Esophagus squamous epithelium (tissue), 4 donors: ENCODE data around the gene MPZL1.

Experiments
- POLR2A ChIP-seq, 4 donors: fragments of 450-650 bp; IDR thresholded peaks; one replicate each; pipeline ENCODE4 v1.6.1; 2017; ENCODE audit warnings: antibody characterized with exemption in 4 of 4, mild to moderate bottlenecking in 4 of 4, moderate library complexity in 3 of 4
- TF ChIP-seq, protein P1 (sequence below), 6 experiments: fragments of 450-650 bp in 4 of 6; fragments of 200-600 bp in 2 of 6; sonication (generic) in 2 of 6; IDR thresholded peaks; one replicate each; pipeline ENCODE4 v1.5.1; 2016 to 2019; ENCODE audit warnings: antibody characterized with exemption in 6 of 6, mild to moderate bottlenecking in 4 of 6, moderate library complexity in 4 of 6

DNA sequence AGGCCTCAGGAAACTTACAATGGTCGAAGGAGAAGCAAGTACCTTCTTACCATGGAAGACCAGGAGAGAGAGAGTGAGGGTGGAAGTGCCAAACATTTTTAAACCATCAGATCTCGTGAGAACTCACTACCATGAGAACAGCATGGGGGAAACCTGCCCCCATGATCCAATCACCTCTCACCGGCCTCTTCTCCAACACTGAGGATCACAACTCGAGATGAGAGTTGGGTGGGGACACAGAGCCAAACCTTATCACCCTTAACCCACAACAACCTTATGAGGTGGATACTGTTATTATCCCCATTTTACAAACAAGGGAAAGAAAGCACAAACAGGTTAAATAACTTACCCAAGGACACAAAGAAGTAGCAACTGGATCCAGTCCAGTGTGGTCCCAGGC lies 80.5 kb downstream of the MPZL1 start:
- TF ChIP-seq, protein P1, sequence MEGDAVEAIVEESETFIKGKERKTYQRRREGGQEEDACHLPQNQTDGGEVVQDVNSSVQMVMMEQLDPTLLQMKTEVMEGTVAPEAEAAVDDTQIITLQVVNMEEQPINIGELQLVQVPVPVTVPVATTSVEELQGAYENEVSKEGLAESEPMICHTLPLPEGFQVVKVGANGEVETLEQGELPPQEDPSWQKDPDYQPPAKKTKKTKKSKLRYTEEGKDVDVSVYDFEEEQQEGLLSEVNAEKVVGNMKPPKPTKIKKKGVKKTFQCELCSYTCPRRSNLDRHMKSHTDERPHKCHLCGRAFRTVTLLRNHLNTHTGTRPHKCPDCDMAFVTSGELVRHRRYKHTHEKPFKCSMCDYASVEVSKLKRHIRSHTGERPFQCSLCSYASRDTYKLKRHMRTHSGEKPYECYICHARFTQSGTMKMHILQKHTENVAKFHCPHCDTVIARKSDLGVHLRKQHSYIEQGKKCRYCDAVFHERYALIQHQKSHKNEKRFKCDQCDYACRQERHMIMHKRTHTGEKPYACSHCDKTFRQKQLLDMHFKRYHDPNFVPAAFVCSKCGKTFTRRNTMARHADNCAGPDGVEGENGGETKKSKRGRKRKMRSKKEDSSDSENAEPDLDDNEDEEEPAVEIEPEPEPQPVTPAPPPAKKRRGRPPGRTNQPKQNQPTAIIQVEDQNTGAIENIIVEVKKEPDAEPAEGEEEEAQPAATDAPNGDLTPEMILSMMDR (IDR thresholded peaks at IDR 0.05): no peak
- TF ChIP-seq POLR2A (IDR thresholded peaks at IDR 0.05): no peak
